ENCODE data around the gene TENT4A. TPM values are rescaled to one million over a fixed set of nuclear protein-coding genes. Genes with fewer than 3 reads are reported as not detected.

TENT4A gene
- total RNA-seq, 3 donors from 2014 or later (not counting 1 experiment from before 2014, with no cell fraction given), result 36.0 to 65.6 (median 44.9) TPM

DNA sequence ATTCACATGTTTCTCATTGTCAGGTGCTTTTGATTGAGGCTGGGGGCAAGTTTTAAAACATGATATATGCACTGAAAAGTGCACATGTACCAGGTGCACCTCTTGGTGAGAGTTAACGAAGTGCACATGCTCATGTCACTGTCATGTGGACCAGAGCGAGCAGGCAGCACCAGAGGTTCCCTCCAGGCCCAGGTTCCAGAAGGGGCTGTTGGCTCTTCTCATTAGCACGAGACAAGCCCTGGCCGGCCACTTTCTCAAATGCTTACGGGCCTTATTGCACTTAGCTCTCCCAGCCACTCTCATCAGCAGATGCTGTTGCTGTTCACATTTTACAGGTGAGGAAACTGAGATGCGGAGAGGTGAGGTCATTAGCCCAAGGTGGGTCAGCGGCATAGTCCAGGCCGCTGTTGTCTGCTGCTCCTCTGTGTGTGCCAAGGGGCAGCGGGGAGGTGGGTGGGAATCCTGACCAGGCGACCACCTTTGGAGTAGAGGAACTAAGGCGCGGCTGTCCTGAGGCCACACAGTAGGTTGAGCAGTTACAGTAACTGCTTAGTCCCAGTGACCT, 27.4 kb downstream of the TENT4A start:
- no peaks in the 10 kb centered on the region for H3K27me3 ChIP-seq (ENCODE audit: control insufficient read depth, insufficient read depth, low read length)
- Mint-ChIP-seq H3K27me3 (ENCODE audit: low read depth in 2 of 2) (no peaks in the 10 kb centered on the region), H3K4me1 (peaks cover under 1 to 14% of the 10 kb centered on the region in 2 donors), H3K27ac (peak overlapping the region; percentile 12 to 63), H3K36me3 (peaks cover 8% of the 10 kb centered on the region), H3K9me3 (no peaks in the 10 kb centered on the region), H3K4me3 (no peak overlapping the region)
- H3K4me1 ChIP-seq (ENCODE audit: control insufficient read depth, insufficient read depth, low read length), result peaks cover 6% of the 10 kb centered on the region
- DNase-seq, result no peak
- H3K4me3 ChIP-seq (ENCODE audit: low read length), result no peak overlapping the region
- intact Hi-C loops (cut with micrococcal nuclease), result loop anchor here (10.0 kb wide), 1 partner anchor 1596 kb away; the partner anchor contains the start of gene ADAMTS16
- ATAC-seq, result no peak
- no peak for TF ChIP-seq CTCF (IDR thresholded peaks at IDR 0.05)
- no peaks in the 10 kb centered on the region for H3K9me3 ChIP-seq (ENCODE audit: control insufficient read depth, insufficient read depth, low read length)
- no peak overlapping the region for H3K27ac ChIP-seq (ENCODE audit: low read length)
- peaks cover 32% of the 10 kb centered on the region for H3K36me3 ChIP-seq (ENCODE audit: control insufficient read depth, insufficient read depth, low read length)
- 95% methylated on average over 12 of the region's 12 CpGs for WGBS (ENCODE audit: insufficient coverage)

DNA sequence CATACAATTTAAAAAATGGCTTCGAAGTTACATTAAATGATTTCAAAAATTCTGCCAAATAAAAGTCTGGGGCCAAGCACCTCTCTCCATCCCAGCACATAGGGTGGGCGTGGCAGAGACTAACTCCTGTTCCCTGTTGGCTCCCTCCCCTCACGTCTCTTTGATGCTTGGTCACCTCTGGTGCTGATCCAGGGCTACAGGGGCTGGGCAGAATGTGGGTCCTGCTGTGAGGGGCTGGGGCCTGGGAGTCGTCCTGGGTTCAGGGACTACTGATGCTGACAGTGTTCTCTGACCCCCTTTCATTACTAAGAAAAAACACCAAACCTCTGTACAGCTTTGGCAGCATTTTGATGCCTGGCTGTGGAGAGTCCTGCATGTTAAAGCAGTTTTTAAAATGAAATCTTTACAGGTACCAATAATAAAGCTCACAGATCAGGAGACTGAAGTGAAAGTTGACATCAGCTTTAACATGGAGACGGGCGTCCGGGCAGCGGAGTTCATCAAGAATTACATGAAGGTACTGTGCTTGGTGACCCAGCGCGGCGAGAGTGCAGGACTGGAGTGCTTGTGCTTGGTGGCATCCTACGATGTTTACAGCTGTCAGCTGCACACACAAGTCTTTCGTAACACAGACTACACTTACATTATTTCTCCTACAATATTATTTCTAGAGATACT, 29.0 kb downstream of the TENT4A start:
- Histone ChIP-seq H3K4me1 (ENCODE audit: control insufficient read depth, insufficient read depth, low read length) (no peaks in the 10 kb centered on the region), H3K27me3 (ENCODE audit: control insufficient read depth, insufficient read depth, low read length) (no peaks in the 10 kb centered on the region), H3K27ac (ENCODE audit: low read length) (no peak overlapping the region), H3K9me3 (ENCODE audit: control insufficient read depth, insufficient read depth, low read length) (no peaks in the 10 kb centered on the region), H3K4me3 (ENCODE audit: low read length) (no peak overlapping the region), H3K36me3 (ENCODE audit: control insufficient read depth, insufficient read depth, low read length) (peaks cover 39% of the 10 kb centered on the region)
- 97% methylated on average over 11 of the region's 13 CpGs for WGBS (ENCODE audit: insufficient coverage)
- ATAC-seq (no peak), DNase-seq (no peak)
- no peaks in the 10 kb centered on the region for H3K9me3 Mint-ChIP-seq
- no peak for TF ChIP-seq CTCF (IDR thresholded peaks at IDR 0.05)
- H3K27ac Mint-ChIP-seq, result no peak overlapping the region
- peaks cover 0 to 2% of the 10 kb centered on the region in 2 donors for H3K4me1 Mint-ChIP-seq
- intact Hi-C loops (cut with micrococcal nuclease), result loop anchor here (10.0 kb wide), 1 partner anchor 1597 kb away; the partner anchor contains the start of gene ADAMTS16
- H3K27me3 Mint-ChIP-seq (ENCODE audit: low read depth in 2 of 2), result no peaks in the 10 kb centered on the region
- no peak overlapping the region for H3K4me3 Mint-ChIP-seq
- H3K36me3 Mint-ChIP-seq, result peaks cover 8% of the 10 kb centered on the region

DNA sequence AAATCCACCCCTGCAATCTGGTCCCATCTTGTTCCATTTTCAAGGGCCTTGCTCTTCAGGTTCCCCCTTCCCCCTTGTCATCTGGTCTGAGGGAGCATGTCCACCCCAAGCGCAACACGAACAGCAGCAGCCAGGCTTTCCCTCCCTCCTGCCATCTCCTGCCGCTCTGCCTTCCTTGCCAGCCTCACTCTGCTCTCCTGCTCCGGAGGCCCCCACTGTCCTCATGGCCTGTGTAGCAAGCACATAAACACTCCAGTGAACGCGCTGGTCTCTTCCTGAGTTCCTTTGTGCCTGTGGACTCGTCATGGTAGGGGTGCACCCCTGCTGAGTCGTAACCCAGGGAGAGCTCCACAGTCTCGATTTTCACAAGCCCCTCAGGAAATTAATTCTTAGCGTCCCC, 29.9 kb downstream of the TENT4A start:
- intact Hi-C loops (cut with micrococcal nuclease), result loop anchor here (10.0 kb wide), 1 partner anchor 1598 kb away; the partner anchor contains the start of gene ADAMTS16
- no peaks in the 10 kb centered on the region for H3K27me3 ChIP-seq (ENCODE audit: control insufficient read depth, insufficient read depth, low read length)
- no peak overlapping the region for H3K27ac ChIP-seq (ENCODE audit: low read length)
- no peak for ATAC-seq
- no peaks in the 10 kb centered on the region for H3K9me3 ChIP-seq (ENCODE audit: control insufficient read depth, insufficient read depth, low read length)
- no peak for TF ChIP-seq CTCF (IDR thresholded peaks at IDR 0.05)
- DNase-seq, result no peak
- H3K36me3 ChIP-seq (ENCODE audit: control insufficient read depth, insufficient read depth, low read length), result peaks cover 42% of the 10 kb centered on the region
- H3K4me1 Mint-ChIP-seq, result no peaks in the 10 kb centered on the region
- no peaks in the 10 kb centered on the region for H3K9me3 Mint-ChIP-seq
- H3K4me3 ChIP-seq (ENCODE audit: low read length), result no peak overlapping the region
- peaks cover 8% of the 10 kb centered on the region for H3K36me3 Mint-ChIP-seq
- no peaks in the 10 kb centered on the region for H3K4me1 ChIP-seq (ENCODE audit: control insufficient read depth, insufficient read depth, low read length)
- peak overlapping the region in 1 of 2 donors; percentile 35 for H3K27ac Mint-ChIP-seq
- no peak overlapping the region for H3K4me3 Mint-ChIP-seq
- WGBS (ENCODE audit: insufficient coverage), result 94% methylated on average over 10 of the region's 10 CpGs
- H3K27me3 Mint-ChIP-seq (ENCODE audit: low read depth in 2 of 2), result no peaks in the 10 kb centered on the region
